SK-N-SH treated with all-trans-retinoic acid at 6 μM for 48 hours (cell line): ENCODE measurements around the gene RIMS4.

Experiments used
- ATAC-seq: fragments of 200-7000 bp; cut with Tn5 transposase; 3 replicates; pipeline ENCODE4 v1.9.1; 2020; ENCODE audit warnings: mild to moderate bottlenecking, moderate library complexity
- ARNTL ChIP-seq: fragments of 450-650 bp; formaldehyde crosslinking; IDR thresholded peaks from 2 replicates; pipeline ENCODE4 v1.5.0; 2020; ENCODE audit warnings: low read depth, mild to moderate bottlenecking, moderate library complexity, borderline replicate concordance
- BACH2 ChIP-seq: fragments of 250-450 bp; sonication (Bioruptor Pico); IDR thresholded peaks from 2 replicates; pipeline ENCODE4 v1.9.0; 2021; ENCODE audit warnings: mild to moderate bottlenecking, borderline replicate concordance
- CREB5 ChIP-seq: fragments of 250-450 bp; sonication (Bioruptor Pico); IDR thresholded peaks from 2 replicates; pipeline ENCODE4 v1.5.1; 2020; ENCODE audit warnings: low read depth, mild to moderate bottlenecking, moderate library complexity
- CSDC2 ChIP-seq: fragments of 250-450 bp; sonication (Bioruptor Pico); IDR thresholded peaks from 2 replicates; pipeline ENCODE4 v1.5.0; 2020; ENCODE audit warnings: mild to moderate bottlenecking, moderate library complexity
- CSRNP3 ChIP-seq: fragments of 250-450 bp; sonication (Bioruptor Pico); IDR thresholded peaks from 2 replicates; pipeline ENCODE4 v1.5.1; 2021; ENCODE audit warnings: mild to moderate bottlenecking, moderate library complexity
- ESRRG ChIP-seq: fragments of 250-450 bp; sonication (Bioruptor Pico); IDR thresholded peaks from 2 replicates; pipeline ENCODE4 v1.6.1; 2021; ENCODE audit warnings: mild to moderate bottlenecking
- GLIS3 ChIP-seq: fragments of 250-450 bp; sonication (Bioruptor Pico); IDR thresholded peaks from 2 replicates; pipeline ENCODE4 v1.5.0; 2020; ENCODE audit warnings: mild to moderate bottlenecking, moderate library complexity
- ISL1 ChIP-seq: fragments of 250-450 bp; sonication (Bioruptor Pico); IDR thresholded peaks from 2 replicates; pipeline ENCODE4 v2.1.2; 2022; ENCODE audit warnings: mild to moderate bottlenecking, moderate library complexity
- PATZ1 ChIP-seq: fragments of 250-450 bp; sonication (Bioruptor Pico); IDR thresholded peaks from 2 replicates; pipeline ENCODE4 v1.8.0; 2020; ENCODE audit warnings: mild to moderate bottlenecking, moderate library complexity, borderline replicate concordance
- POU6F1 ChIP-seq: fragments of 250-450 bp; sonication (Bioruptor Pico); IDR thresholded peaks from 2 replicates; pipeline ENCODE4 v1.8.0; 2021; ENCODE audit warnings: low read depth, mild to moderate bottlenecking, moderate library complexity, borderline replicate concordance
- PPARA ChIP-seq: fragments of 250-450 bp; sonication (Bioruptor Pico); IDR thresholded peaks from 2 replicates; pipeline ENCODE4 v1.5.0; 2020; ENCODE audit warnings: mild to moderate bottlenecking, borderline replicate concordance
- RARB ChIP-seq: fragments of 250-450 bp; sonication (Bioruptor Pico); IDR thresholded peaks from 2 replicates; pipeline ENCODE4 v1.8.0; 2021; ENCODE audit warnings: mild to moderate bottlenecking, moderate library complexity
- SNAI2 ChIP-seq: fragments of 250-450 bp; sonication (Bioruptor Pico); IDR thresholded peaks from 2 replicates; pipeline ENCODE4 v1.5.0; 2020; ENCODE audit warnings: mild to moderate bottlenecking, moderate library complexity
- TCF4 ChIP-seq: fragments of 250-450 bp; sonication (Bioruptor Pico); IDR thresholded peaks from 2 replicates; pipeline ENCODE4 v1.8.0; 2021; ENCODE audit warnings: mild to moderate bottlenecking, moderate library complexity, borderline replicate concordance
- TSHZ2 ChIP-seq: fragments of 250-450 bp; sonication (Bioruptor Pico); IDR thresholded peaks from 2 replicates; pipeline ENCODE4 v1.5.0; 2020; ENCODE audit warnings: mild to moderate bottlenecking, moderate library complexity
- ZC3H10 ChIP-seq: fragments of 250-450 bp; sonication (Bioruptor Pico); IDR thresholded peaks from 2 replicates; pipeline ENCODE4 v1.5.1; 2021; ENCODE audit warnings: mild to moderate bottlenecking, moderate library complexity
- ZFP30 ChIP-seq: fragments of 450-650 bp; formaldehyde crosslinking; IDR thresholded peaks from 2 replicates; pipeline ENCODE4 v1.5.0; 2022; ENCODE audit warnings: mild to moderate bottlenecking, moderate library complexity
- ZNF565 ChIP-seq: fragments of 450-650 bp; formaldehyde crosslinking; conservative IDR thresholded peaks from 2 replicates; pipeline ENCODE4 v1.5.0; 2020; ENCODE audit warnings: low read depth, mild to moderate bottlenecking, moderate library complexity
- ZNF70 ChIP-seq: fragments of 450-650 bp; formaldehyde crosslinking; IDR thresholded peaks from 2 replicates; pipeline ENCODE4 v1.5.0; 2020; ENCODE audit warnings: mild to moderate bottlenecking, moderate library complexity
- ZNF8 ChIP-seq: fragments of 450-650 bp; formaldehyde crosslinking; IDR thresholded peaks from 2 replicates; pipeline ENCODE4 v1.5.0; 2020; ENCODE audit warnings: mild to moderate bottlenecking, moderate library complexity

Gene RIMS4

GRCh38 chr20:44835661-44836221 is 25.4 kb upstream of the RIMS4 start:
- no peak for ATAC-seq

GRCh38 chr20:44835116-44835515 is 24.8 kb upstream of the RIMS4 start:
- ATAC-seq, result no peak
- TF ChIP-seq POU6F1 (CRISPR knock-in tag), result no peak
- TF ChIP-seq TSHZ2 (CRISPR knock-in tag), result no peak
- no peak for TF ChIP-seq SNAI2 (CRISPR knock-in tag)
- no peak for TF ChIP-seq ZFP30 (CRISPR knock-in tag)
- no peak for TF ChIP-seq ZNF70 (CRISPR knock-in tag)

More at GRCh38 chr20:44835661-44836221, 25.4 kb upstream of the RIMS4 start:
- TF ChIP-seq ZNF8, result no peak
- no peak for TF ChIP-seq ZNF565 (CRISPR knock-in tag)
- TF ChIP-seq ZC3H10 (CRISPR knock-in tag), result no peak
- no peak for TF ChIP-seq BACH2 (CRISPR knock-in tag)
- no peak for TF ChIP-seq CSDC2
- no peak for TF ChIP-seq PATZ1
- TF ChIP-seq ESRRG (CRISPR knock-in tag), result no peak
- TF ChIP-seq GLIS3 (CRISPR knock-in tag), result no peak
- TF ChIP-seq ARNTL (CRISPR knock-in tag), result no peak
- TF ChIP-seq RARB, result no peak
- TF ChIP-seq ZFP30 (CRISPR knock-in tag), result no peak
- no peak for TF ChIP-seq TSHZ2 (CRISPR knock-in tag)
- no peak for TF ChIP-seq ISL1
- TF ChIP-seq POU6F1 (CRISPR knock-in tag), result no peak
- TF ChIP-seq CSRNP3 (CRISPR knock-in tag), result no peak
- no peak for TF ChIP-seq TCF4 (CRISPR knock-in tag)
- no peak for TF ChIP-seq CREB5 (CRISPR knock-in tag)
- TF ChIP-seq SNAI2 (CRISPR knock-in tag), result no peak
- no peak for TF ChIP-seq PPARA (CRISPR knock-in tag)
